Posterior vena cava (tissue), 2 donors: ENCODE measurements around the gene TGFBI. TPM values are rescaled to one million over a fixed set of nuclear protein-coding genes. Genes with fewer than 3 reads are reported as not detected.

ENCODE experiments used
- DNase-seq: peaks from one replicate; pipeline ENCODE4 v3.0.0-alpha.2; 2020; ENCODE audit warnings: low spot score
- intact Hi-C, 2 donors: fragments of 100-400 bp; cut with DNase I; formaldehyde crosslinking; loops; one replicate each; pipeline versions ENCODE4 v1.14.1 to v1.14.2; 2022 to 2023
- total RNA-seq, 2 donors: library from RNA; stranded (reverse); fragmentation: NEBNext Ultra II Directional; extraction: Animal tissue kit (Norgen Biotek cat#: 25700); gene quantifications; one replicate each; pipeline ENCODE4 v1.2.1, GENCODE V29; 2021
- donor health status: DM: yes; HTN: yes; CAD: no.
- donor health status: DM: yes; HTN: yes; CAD: no.

TGFBI gene
- total RNA-seq, 2 donors from 2014 or later = 173 to 286 TPM

- intact Hi-C loops = no loop called here
Observed at GRCh38 chr5:136038635-136039034, 9.8 kb downstream of the TGFBI start.

GRCh38 chr5:136039202-136039601, 10.4 kb downstream of the TGFBI start:
- DNase-seq = no peak
- intact Hi-C loops = no loop called here

More at GRCh38 chr5:136038635-136039034, 9.8 kb downstream of the TGFBI start:
- DNase-seq = no peak

- peak; percentile 28 for DNase-seq
- intact Hi-C loops = loop anchor here in 1 of 2 donors (10.0 kb wide), 1 partner anchor 1196 kb away; the partner anchor contains the start of gene C5orf24
Observed at GRCh38 chr5:136040746-136041415, 12.1 kb downstream of the TGFBI start.

- intact Hi-C loops = loop anchor here in 1 of 2 donors (10.0 kb wide), 1 partner anchor 1197 kb away; the partner anchor contains the start of gene C5orf24
- DNase-seq = no peak
Observed at GRCh38 chr5:136042156-136042555, 13.4 kb downstream of the TGFBI start.

GRCh38 chr5:136042665-136043121, 13.9 kb downstream of the TGFBI start:
- DNase-seq = no peak
- intact Hi-C loops = loop anchor here in 1 of 2 donors (10.0 kb wide), 1 partner anchor 1198 kb away; the partner anchor contains the start of gene C5orf24

GRCh38 chr5:136043551-136043950, 14.8 kb downstream of the TGFBI start:
- intact Hi-C loops = loop anchor here in 1 of 2 donors (10.0 kb wide), 1 partner anchor 1199 kb away; the partner anchor contains the start of gene C5orf24
- DNase-seq = peak; percentile 17

- peak; percentile 68 for DNase-seq
- intact Hi-C loops = loop anchor here in 1 of 2 donors (10.0 kb wide), 1 partner anchor 1199 kb away; the partner anchor contains the start of gene C5orf24
Observed at GRCh38 chr5:136043968-136044610, 15.3 kb downstream of the TGFBI start.

- peak; percentile 53 for DNase-seq
- intact Hi-C loops = loop anchor here in 1 of 2 donors (5.0 to 10.0 kb wide), 2 partner anchors 1200 to 1948 kb away; partner anchors contain the start of gene C5orf24
Observed at GRCh38 chr5:136045026-136045425, 16.2 kb downstream of the TGFBI start.

GRCh38 chr5:136046246-136046645, 17.5 kb downstream of the TGFBI start:
- intact Hi-C loops = loop anchor here in 1 of 2 donors (5.0 to 10.0 kb wide), 2 partner anchors 1201 to 1949 kb away; partner anchors contain the start of gene C5orf24
- DNase-seq = peak; percentile 67

- intact Hi-C loops = loop anchor here in 1 of 2 donors (5.0 to 10.0 kb wide), 2 partner anchors 1203 to 1951 kb away; partner anchors contain the start of gene C5orf24
- DNase-seq = peak; percentile 83
Observed at GRCh38 chr5:136047858-136048257, 19.1 kb downstream of the TGFBI start.

GRCh38 chr5:136048966-136049365, 20.2 kb downstream of the TGFBI start:
- DNase-seq = peak; percentile 29
- intact Hi-C loops = loop anchor here in 1 of 2 donors (5.0 to 10.0 kb wide), 2 partner anchors 1204 to 1952 kb away; partner anchors contain the start of gene C5orf24

- no peak for DNase-seq
- intact Hi-C loops = loop anchor here in 1 of 2 donors (2.0 kb wide), 1 partner anchor 23 kb away; the partner anchor contains the start of gene TGFBI
Observed at GRCh38 chr5:136051486-136052220, 22.9 kb downstream of the TGFBI start.

GRCh38 chr5:136052692-136053335, 24.0 kb downstream of the TGFBI start:
- no peak for DNase-seq
- intact Hi-C loops = loop anchor here in 1 of 2 donors (2.0 kb wide), 1 partner anchor 24 kb away; the partner anchor contains the start of gene TGFBI

GRCh38 chr5:136053336-136054141, 24.8 kb downstream of the TGFBI start:
- no peak for DNase-seq
- intact Hi-C loops = loop anchor here in 1 of 2 donors (2.0 kb wide), 1 partner anchor 25 kb away; the partner anchor contains the start of gene TGFBI

- intact Hi-C loops = no loop called here
- no peak for DNase-seq
Observed at GRCh38 chr5:136054142-136055019, 25.6 kb downstream of the TGFBI start.

GRCh38 chr5:136055612-136056309, 27.0 kb downstream of the TGFBI start:
- DNase-seq = no peak
- intact Hi-C loops = no loop called here
